A549 (cell line): ENCODE measurements around the gene KRT15. TPM values are rescaled to one million over a fixed set of nuclear protein-coding genes. Genes with fewer than 3 reads are reported as not detected.

Source experiments
- CHD4 ChIP-seq: fragments of 200-600 bp; sonication (generic); IDR thresholded peaks from 2 replicates; pipeline ENCODE4 v1.6.1; 2016; ENCODE audit warnings: antibody characterized with exemption, mild to moderate bottlenecking, borderline replicate concordance
- EP300 ChIP-seq, 2 experiments: fragments of >200 bp; sonication (Bioruptor Twin); formaldehyde crosslinking; IDR thresholded peaks; 2 replicates in 1 of 2; 3 replicates in 1 of 2; pipeline ENCODE4 v1.6.1; 2016 to 2017
- ESRRA ChIP-seq: fragments of 150-350 bp; IDR thresholded peaks from 2 replicates; pipeline ENCODE4 v1.6.1; 2014; ENCODE audit warnings: mild to moderate bottlenecking, low read length, borderline replicate concordance
- FOSB ChIP-seq: fragments of 250-450 bp; sonication (Bioruptor Pico); IDR thresholded peaks from 2 replicates; pipeline ENCODE4 v1.5.0; 2020; ENCODE audit warnings: mild to moderate bottlenecking, moderate library complexity
- HEYL ChIP-seq: fragments of 250-450 bp; sonication (Bioruptor Pico); IDR thresholded peaks from 2 replicates; pipeline ENCODE4 v1.8.0; 2021; ENCODE audit warnings: mild to moderate bottlenecking, moderate library complexity
- HOXB13 ChIP-seq: fragments of 250-450 bp; sonication (Bioruptor Pico); IDR thresholded peaks from 2 replicates; pipeline ENCODE4 v1.5.0; 2020; ENCODE audit warnings: low read depth, mild to moderate bottlenecking, moderate library complexity
- HOXB5 ChIP-seq: fragments of 250-450 bp; sonication (Bioruptor Pico); IDR thresholded peaks from 2 replicates; pipeline ENCODE4 v1.5.0; 2020; ENCODE audit warnings: mild to moderate bottlenecking, moderate library complexity
- KDM1A ChIP-seq: fragments of 200-600 bp; sonication (generic); IDR thresholded peaks from 2 replicates; pipeline ENCODE4 v1.6.1; 2016; ENCODE audit warnings: low read depth, mild to moderate bottlenecking
- KDM5A ChIP-seq: fragments of 200-600 bp; sonication (generic); IDR thresholded peaks from 2 replicates; pipeline ENCODE4 v1.6.1; 2016; ENCODE audit warnings: antibody characterized with exemption, mild to moderate bottlenecking
- MYC ChIP-seq: IDR thresholded peaks from 2 replicates; pipeline ENCODE4 v1.6.1; 2012; ENCODE audit warnings: mild to moderate bottlenecking, inconsistent platforms, low read length, improper control_type of control experiment, borderline replicate concordance
- NPAS2 ChIP-seq: fragments of 250-450 bp; sonication (Bioruptor Pico); IDR thresholded peaks from 2 replicates; pipeline ENCODE4 v1.8.0; 2022; ENCODE audit warnings: mild to moderate bottlenecking, moderate library complexity, borderline replicate concordance
- NR3C1 ChIP-seq: fragments of >200 bp; sonication (Bioruptor Twin); formaldehyde crosslinking; IDR thresholded peaks from 3 replicates; pipeline ENCODE4 v1.6.1; 2017
- RAD21 ChIP-seq, 2 experiments: fragments of >200 bp in 1 of 2; sonication (Bioruptor Twin) in 1 of 2; formaldehyde crosslinking in 1 of 2; IDR thresholded peaks in 1 of 2; conservative IDR thresholded peaks in 1 of 2; 2 replicates in 1 of 2; 3 replicates in 1 of 2; pipeline ENCODE4 v1.6.1; 2012 to 2018; ENCODE audit warnings: inconsistent platforms in 1 of 2
- RCOR1 ChIP-seq: fragments of 150-350 bp; IDR thresholded peaks from 2 replicates; pipeline ENCODE4 v1.6.1; 2014; ENCODE audit warnings: antibody characterized with exemption, low read length, low read depth
- RFX5 ChIP-seq: fragments of 450-650 bp; IDR thresholded peaks from 2 replicates; pipeline ENCODE4 v1.7.1; 2014; ENCODE audit warnings: antibody characterized with exemption, mild to moderate bottlenecking, moderate library complexity
- ZSCAN20 ChIP-seq: fragments of 250-450 bp; sonication (Bioruptor Pico); IDR thresholded peaks from 2 replicates; pipeline ENCODE4 v1.8.0; 2022; ENCODE audit warnings: mild to moderate bottlenecking, moderate library complexity
- polyA plus RNA-seq, 4 experiments: library from polyadenylated mRNA; depleted of rRNA in 3 of 4; stranded (reverse); fragments of >200 nt; fragmentation: RNase III in 1 of 4; extraction: RNeasy Plus Mini Kit Qiagen cat#74134 plus additional on column Dnase treatment in 1 of 4; gene quantifications; 2 replicates in 3 of 4; 3 replicates in 1 of 4; pipeline ENCODE4 v1.2.3, GENCODE V29; 2011 to 2017
- TF ChIP-seq, protein P1 (sequence below): fragments of 250-450 bp; sonication (Bioruptor Pico); IDR thresholded peaks from 2 replicates; pipeline ENCODE4 v1.5.0; 2020; ENCODE audit warnings: low read depth, mild to moderate bottlenecking, moderate library complexity
- TF ChIP-seq, protein P2 (sequence below): fragments of 250-450 bp; sonication (Bioruptor Pico); IDR thresholded peaks from 2 replicates; pipeline ENCODE4 v1.5.0; 2021; ENCODE audit warnings: mild to moderate bottlenecking, moderate library complexity, borderline replicate concordance
- TF ChIP-seq, protein P3 (sequence below): IDR thresholded peaks from 2 replicates; pipeline ENCODE4 v1.6.1; 2012; ENCODE audit warnings: low read depth, borderline replicate concordance
- TF ChIP-seq, protein P4 (sequence below): IDR thresholded peaks from 2 replicates; pipeline ENCODE4 v1.6.1; 2012
- TF ChIP-seq, protein P5 (sequence below): fragments of 200-600 bp; sonication (generic); IDR thresholded peaks from 2 replicates; pipeline ENCODE4 v1.6.1; 2016; ENCODE audit warnings: antibody characterized with exemption, mild to moderate bottlenecking, moderate library complexity

KRT15 gene
- polyA plus RNA-seq, 2 of the 4 experiments (the other 2 are of a cell fraction): 0.62 to 2.1 TPM

DNA sequence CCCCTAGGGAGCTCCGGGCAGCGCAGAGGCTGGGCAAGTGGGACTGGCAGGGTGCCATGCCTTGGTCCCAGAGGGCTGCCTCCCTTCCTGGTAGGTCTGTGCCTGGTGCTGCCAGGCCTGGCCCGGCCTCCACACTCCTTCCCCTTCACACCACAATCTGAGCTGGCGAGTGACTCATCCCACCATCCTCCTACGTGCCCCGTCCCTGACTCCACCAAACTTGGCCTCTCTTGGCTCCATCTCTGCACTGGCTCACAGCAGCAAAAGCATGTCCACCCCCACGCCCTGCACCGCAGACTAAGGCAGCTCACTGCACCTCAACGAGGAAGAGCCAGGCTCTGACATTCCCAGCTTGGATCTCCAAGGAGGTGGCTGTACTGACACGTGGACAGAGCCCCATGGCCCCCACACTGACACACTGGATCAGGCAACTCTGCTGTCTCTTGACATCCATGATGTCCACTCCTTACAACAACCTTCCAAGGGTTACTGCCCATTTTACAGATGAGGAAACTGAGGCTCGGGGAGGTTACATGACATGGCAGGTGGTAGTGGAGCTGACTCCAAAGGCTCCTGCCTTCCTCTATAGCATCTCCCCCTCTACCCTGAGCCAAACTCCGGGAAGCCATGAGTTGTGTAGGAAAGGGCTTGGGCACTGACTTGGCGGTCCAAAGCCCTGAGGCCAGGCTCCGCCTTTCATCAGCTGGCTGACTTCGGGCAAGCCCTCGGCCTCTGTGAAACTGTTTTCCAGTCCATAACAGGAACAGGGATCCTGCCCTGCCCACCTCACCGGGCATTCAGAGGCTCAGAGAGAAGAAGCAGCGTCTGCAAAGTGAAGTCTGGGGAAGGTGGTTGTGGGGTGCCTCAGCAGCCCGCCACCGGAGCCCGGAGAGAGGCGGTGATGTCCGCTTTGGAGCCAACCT is 29.5 kb upstream of the KRT15 start (continued):
- TF ChIP-seq MYC: peak; percentile 25
- TF ChIP-seq ESRRA: no peak
- no peak; the same call in 1 of the 2 replicates for TF ChIP-seq HOXB13 (CRISPR knock-in tag)
- TF ChIP-seq, protein P1, sequence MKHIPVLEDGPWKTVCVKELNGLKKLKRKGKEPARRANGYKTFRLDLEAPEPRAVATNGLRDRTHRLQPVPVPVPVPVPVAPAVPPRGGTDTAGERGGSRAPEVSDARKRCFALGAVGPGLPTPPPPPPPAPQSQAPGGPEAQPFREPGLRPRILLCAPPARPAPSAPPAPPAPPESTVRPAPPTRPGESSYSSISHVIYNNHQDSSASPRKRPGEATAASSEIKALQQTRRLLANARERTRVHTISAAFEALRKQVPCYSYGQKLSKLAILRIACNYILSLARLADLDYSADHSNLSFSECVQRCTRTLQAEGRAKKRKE: no peak
- TF ChIP-seq NR3C1: no peak
- TF ChIP-seq RAD21 (conservative IDR thresholded peaks at IDR 0.05 in 1 of 2, IDR thresholded peaks at IDR 0.05 in 1 of 2): peak in 1 of 2 experiments; percentile 45; a peak in 1 of 5 replicates
- 0 out of 2 replicates have a peak, but pooled peaks have one; percentile 17 for TF ChIP-seq RCOR1
- TF ChIP-seq FOSB (CRISPR knock-in tag): no peak
- TF ChIP-seq ZSCAN20 (CRISPR knock-in tag): peak; percentile 57
- TF ChIP-seq, protein P2, sequence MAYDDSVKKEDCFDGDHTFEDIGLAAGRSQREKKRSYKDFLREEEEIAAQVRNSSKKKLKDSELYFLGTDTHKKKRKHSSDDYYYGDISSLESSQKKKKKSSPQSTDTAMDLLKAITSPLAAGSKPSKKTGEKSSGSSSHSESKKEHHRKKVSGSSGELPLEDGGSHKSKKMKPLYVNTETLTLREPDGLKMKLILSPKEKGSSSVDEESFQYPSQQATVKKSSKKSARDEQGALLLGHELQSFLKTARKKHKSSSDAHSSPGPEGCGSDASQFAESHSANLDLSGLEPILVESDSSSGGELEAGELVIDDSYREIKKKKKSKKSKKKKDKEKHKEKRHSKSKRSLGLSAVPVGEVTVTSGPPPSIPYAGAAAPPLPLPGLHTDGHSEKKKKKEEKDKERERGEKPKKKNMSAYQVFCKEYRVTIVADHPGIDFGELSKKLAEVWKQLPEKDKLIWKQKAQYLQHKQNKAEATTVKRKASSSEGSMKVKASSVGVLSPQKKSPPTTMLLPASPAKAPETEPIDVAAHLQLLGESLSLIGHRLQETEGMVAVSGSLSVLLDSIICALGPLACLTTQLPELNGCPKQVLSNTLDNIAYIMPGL: no peak
- peak; percentile 95 for TF ChIP-seq KDM1A
- no peak for TF ChIP-seq KDM5A
- no peak for TF ChIP-seq HOXB5 (CRISPR knock-in tag)
- peak; percentile 35; the same call in 1 of the 2 replicates for TF ChIP-seq CHD4
- TF ChIP-seq HEYL (CRISPR knock-in tag): peak; percentile 76; the same call in 1 of the 2 replicates
- no peak; a peak in 1 of 5 replicates for TF ChIP-seq EP300 (IDR thresholded peaks at IDR 0.05)
- TF ChIP-seq, protein P3, sequence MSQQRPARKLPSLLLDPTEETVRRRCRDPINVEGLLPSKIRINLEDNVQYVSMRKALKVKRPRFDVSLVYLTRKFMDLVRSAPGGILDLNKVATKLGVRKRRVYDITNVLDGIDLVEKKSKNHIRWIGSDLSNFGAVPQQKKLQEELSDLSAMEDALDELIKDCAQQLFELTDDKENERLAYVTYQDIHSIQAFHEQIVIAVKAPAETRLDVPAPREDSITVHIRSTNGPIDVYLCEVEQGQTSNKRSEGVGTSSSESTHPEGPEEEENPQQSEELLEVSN: peak; percentile 73; the same call in 1 of the 2 replicates
- TF ChIP-seq, protein P4, sequence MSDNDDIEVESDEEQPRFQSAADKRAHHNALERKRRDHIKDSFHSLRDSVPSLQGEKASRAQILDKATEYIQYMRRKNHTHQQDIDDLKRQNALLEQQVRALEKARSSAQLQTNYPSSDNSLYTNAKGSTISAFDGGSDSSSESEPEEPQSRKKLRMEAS: peak; percentile 93
- 0 out of 2 replicates have a peak, but pooled peaks have one; percentile 36 for TF ChIP-seq NPAS2 (CRISPR knock-in tag)
- no peak for TF ChIP-seq RFX5
- TF ChIP-seq, protein P5, sequence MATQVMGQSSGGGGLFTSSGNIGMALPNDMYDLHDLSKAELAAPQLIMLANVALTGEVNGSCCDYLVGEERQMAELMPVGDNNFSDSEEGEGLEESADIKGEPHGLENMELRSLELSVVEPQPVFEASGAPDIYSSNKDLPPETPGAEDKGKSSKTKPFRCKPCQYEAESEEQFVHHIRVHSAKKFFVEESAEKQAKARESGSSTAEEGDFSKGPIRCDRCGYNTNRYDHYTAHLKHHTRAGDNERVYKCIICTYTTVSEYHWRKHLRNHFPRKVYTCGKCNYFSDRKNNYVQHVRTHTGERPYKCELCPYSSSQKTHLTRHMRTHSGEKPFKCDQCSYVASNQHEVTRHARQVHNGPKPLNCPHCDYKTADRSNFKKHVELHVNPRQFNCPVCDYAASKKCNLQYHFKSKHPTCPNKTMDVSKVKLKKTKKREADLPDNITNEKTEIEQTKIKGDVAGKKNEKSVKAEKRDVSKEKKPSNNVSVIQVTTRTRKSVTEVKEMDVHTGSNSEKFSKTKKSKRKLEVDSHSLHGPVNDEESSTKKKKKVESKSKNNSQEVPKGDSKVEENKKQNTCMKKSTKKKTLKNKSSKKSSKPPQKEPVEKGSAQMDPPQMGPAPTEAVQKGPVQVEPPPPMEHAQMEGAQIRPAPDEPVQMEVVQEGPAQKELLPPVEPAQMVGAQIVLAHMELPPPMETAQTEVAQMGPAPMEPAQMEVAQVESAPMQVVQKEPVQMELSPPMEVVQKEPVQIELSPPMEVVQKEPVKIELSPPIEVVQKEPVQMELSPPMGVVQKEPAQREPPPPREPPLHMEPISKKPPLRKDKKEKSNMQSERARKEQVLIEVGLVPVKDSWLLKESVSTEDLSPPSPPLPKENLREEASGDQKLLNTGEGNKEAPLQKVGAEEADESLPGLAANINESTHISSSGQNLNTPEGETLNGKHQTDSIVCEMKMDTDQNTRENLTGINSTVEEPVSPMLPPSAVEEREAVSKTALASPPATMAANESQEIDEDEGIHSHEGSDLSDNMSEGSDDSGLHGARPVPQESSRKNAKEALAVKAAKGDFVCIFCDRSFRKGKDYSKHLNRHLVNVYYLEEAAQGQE: no peak
